Measurements from ENCODE around the gene HHIPL1.

GRCh38 chr14:99686557-99687283 is 41.8 kb downstream of the HHIPL1 start:
- TF ChIP-seq TEAD4 (IDR thresholded peaks at IDR 0.05; ENCODE audit: low read depth, low read length) = no peak
- no peak for TF ChIP-seq CEBPB (IDR thresholded peaks at IDR 0.05; ENCODE audit: low read depth, low read length)
- TF ChIP-seq EGR1 (IDR thresholded peaks at IDR 0.05; ENCODE audit: borderline replicate concordance, low read depth, low read length) = no peak
- no peak for TF ChIP-seq CTCF (IDR thresholded peaks at IDR 0.05; ENCODE audit: control extremely low read depth in 1 of 3, insufficient read depth in 1 of 3, low read depth in 1 of 3, low read length in 3 of 3)
- TF ChIP-seq POLR2A (IDR thresholded peaks at IDR 0.05; ENCODE audit: control extremely low read depth in 1 of 2, low read depth in 2 of 2, low read length in 2 of 2) = no peak

Measured in H1 (cell line).